Fibroblast of lung (primary cell): ENCODE measurements around the gene KAT7. TPM values are rescaled to one million over a fixed set of nuclear protein-coding genes. Genes with fewer than 3 reads are reported as not detected.

Source experiments
- DNase-seq, 2 donors: peaks; one replicate each; pipeline versions ENCODE4 v3.0.0 to v3.0.0-alpha.2; 2010; ENCODE audit warnings: low read depth in 2 of 2
- H2AFZ ChIP-seq: 2 replicates; pipeline ENCODE4 v1.5.1; 2012; ENCODE audit warnings: low read length, control low read depth, inconsistent platforms
- H3K27ac ChIP-seq: 2 replicates; pipeline ENCODE4 v1.5.1; 2011; ENCODE audit warnings: low read length, control low read depth; ENCODE audit not compliant: insufficient read depth
- H3K27me3 ChIP-seq: 2 replicates; pipeline ENCODE4 v1.5.1; 2011; ENCODE audit warnings: mild to moderate bottlenecking, low read length; ENCODE audit not compliant: control insufficient read depth, insufficient read depth
- H3K36me3 ChIP-seq: 2 replicates; pipeline ENCODE4 v1.5.1; 2011; ENCODE audit warnings: low read length; ENCODE audit not compliant: control insufficient read depth, insufficient read depth
- H3K4me1 ChIP-seq: 2 replicates; pipeline ENCODE4 v1.5.1; 2011; ENCODE audit warnings: low read length; ENCODE audit not compliant: control insufficient read depth, insufficient read depth; ENCODE audit errors: extremely low read depth
- H3K4me2 ChIP-seq: 2 replicates; pipeline ENCODE4 v1.5.1; 2011; ENCODE audit warnings: low read length, control low read depth; ENCODE audit not compliant: insufficient read depth; ENCODE audit errors: extremely low read depth
- H3K4me3 ChIP-seq, 4 experiments: fragments of 200-600 bp in 1 of 4; sonication (generic) in 1 of 4; replicated peaks in 1 of 4; 2 replicates each; pipeline ENCODE4 v1.5.1; 2011 to 2016; ENCODE audit warnings: low read length in 4 of 4, low read depth in 3 of 4, mild to moderate bottlenecking in 3 of 4, control low read depth in 2 of 4, inconsistent platforms in 1 of 4, mixed read lengths in 1 of 4; ENCODE audit not compliant: insufficient read depth in 1 of 4; ENCODE audit errors: control extremely low read depth in 1 of 4
- H3K79me2 ChIP-seq: 2 replicates; pipeline ENCODE4 v1.5.1; 2012; ENCODE audit warnings: mild to moderate bottlenecking, low read length, inconsistent platforms; ENCODE audit not compliant: control insufficient read depth, insufficient read depth
- H3K9ac ChIP-seq: 2 replicates; pipeline ENCODE4 v1.5.1; 2011; ENCODE audit warnings: mild to moderate bottlenecking, low read length, control low read depth; ENCODE audit not compliant: insufficient read depth
- H3K9me3 ChIP-seq: 2 replicates; pipeline ENCODE4 v1.5.1; 2012; ENCODE audit warnings: low read depth, low read length; ENCODE audit not compliant: control insufficient read depth, insufficient read depth
- H4K20me1 ChIP-seq: 2 replicates; pipeline ENCODE4 v1.5.1; 2011; ENCODE audit warnings: low read length; ENCODE audit not compliant: control insufficient read depth, insufficient read depth; ENCODE audit errors: extremely low read depth
- EZH2 ChIP-seq: IDR thresholded peaks from 2 replicates; pipeline ENCODE4 v1.5.1; 2012; ENCODE audit warnings: low read length, control low read depth, mild to moderate bottlenecking; ENCODE audit errors: missing control alignments
- polyA plus RNA-seq, 2 donors: library from polyadenylated mRNA; depleted of rRNA in 1 of 2; stranded (reverse) in 1 of 2; unstranded in 1 of 2; fragments of >200 nt; gene quantifications; 2 replicates each; pipeline ENCODE4 v1.2.1, GENCODE V29; 2011 to 2012; ENCODE audit warnings: missing spikeins in 1 of 2
- total RNA-seq: library from RNA; depleted of rRNA; stranded (reverse); fragments of >200 nt; gene quantifications from 2 replicates; pipeline ENCODE4 v1.2.1, GENCODE V29; 2014
- TF ChIP-seq, protein P1 (sequence below), 2 donors: IDR thresholded peaks in 1 of 2; conservative IDR thresholded peaks in 1 of 2; 1 replicate in 1 of 2; 2 replicates in 1 of 2; pipeline ENCODE4 v1.5.1; 2011 to 2012; ENCODE audit warnings: low read length in 2 of 2, control low read depth in 1 of 2, inconsistent platforms in 1 of 2, low read depth in 1 of 2, mild to moderate bottlenecking in 1 of 2

KAT7 gene
- total and polyA plus RNA-seq, 2 donors (not counting 1 experiment from before 2014, with no cell fraction given) = 25.6 to 35.5 TPM

DNA sequence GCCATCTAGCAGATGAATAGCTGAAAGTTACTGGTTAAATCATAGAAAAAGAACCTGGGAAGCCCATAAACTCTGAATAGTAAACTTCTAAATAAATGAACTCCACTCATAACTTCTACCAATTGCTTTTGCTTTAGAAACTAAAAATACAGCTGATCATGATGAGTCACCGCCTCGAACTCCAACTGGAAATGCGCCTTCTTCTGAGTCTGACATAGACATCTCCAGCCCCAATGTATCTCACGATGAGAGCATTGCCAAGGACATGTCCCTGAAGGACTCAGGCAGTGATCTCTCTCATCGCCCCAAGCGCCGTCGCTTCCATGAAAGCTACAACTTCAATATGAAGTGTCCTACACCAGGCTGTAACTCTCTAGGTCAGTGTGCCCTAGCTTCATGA lies 9.7 kb downstream of the KAT7 start:
- Histone ChIP-seq H3K79me2 (peaks cover 37% of the 10 kb centered on the region), H3K27ac (no peak overlapping the region), H4K20me1 (no peaks in the 10 kb centered on the region), H2AFZ (no peak overlapping the region), H3K27me3 (no peaks in the 10 kb centered on the region), H3K4me2 (no peak overlapping the region), H3K9ac (no peak overlapping the region), H3K4me1 (no peaks in the 10 kb centered on the region), H3K36me3 (peaks cover 7% of the 10 kb centered on the region), H3K9me3 (no peaks in the 10 kb centered on the region), H3K4me3 (no peak overlapping the region)
- peak in 1 of 2 donors; percentile 21 for DNase-seq
- no peak for TF ChIP-seq EZH2
- TF ChIP-seq, protein P1, sequence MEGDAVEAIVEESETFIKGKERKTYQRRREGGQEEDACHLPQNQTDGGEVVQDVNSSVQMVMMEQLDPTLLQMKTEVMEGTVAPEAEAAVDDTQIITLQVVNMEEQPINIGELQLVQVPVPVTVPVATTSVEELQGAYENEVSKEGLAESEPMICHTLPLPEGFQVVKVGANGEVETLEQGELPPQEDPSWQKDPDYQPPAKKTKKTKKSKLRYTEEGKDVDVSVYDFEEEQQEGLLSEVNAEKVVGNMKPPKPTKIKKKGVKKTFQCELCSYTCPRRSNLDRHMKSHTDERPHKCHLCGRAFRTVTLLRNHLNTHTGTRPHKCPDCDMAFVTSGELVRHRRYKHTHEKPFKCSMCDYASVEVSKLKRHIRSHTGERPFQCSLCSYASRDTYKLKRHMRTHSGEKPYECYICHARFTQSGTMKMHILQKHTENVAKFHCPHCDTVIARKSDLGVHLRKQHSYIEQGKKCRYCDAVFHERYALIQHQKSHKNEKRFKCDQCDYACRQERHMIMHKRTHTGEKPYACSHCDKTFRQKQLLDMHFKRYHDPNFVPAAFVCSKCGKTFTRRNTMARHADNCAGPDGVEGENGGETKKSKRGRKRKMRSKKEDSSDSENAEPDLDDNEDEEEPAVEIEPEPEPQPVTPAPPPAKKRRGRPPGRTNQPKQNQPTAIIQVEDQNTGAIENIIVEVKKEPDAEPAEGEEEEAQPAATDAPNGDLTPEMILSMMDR (conservative IDR thresholded peaks at IDR 0.05 in 1 of 2, IDR thresholded peaks at IDR 0.05 in 1 of 2; ENCODE audit: low read depth in 1 of 2, low read length in 2 of 2) = no peak

DNA sequence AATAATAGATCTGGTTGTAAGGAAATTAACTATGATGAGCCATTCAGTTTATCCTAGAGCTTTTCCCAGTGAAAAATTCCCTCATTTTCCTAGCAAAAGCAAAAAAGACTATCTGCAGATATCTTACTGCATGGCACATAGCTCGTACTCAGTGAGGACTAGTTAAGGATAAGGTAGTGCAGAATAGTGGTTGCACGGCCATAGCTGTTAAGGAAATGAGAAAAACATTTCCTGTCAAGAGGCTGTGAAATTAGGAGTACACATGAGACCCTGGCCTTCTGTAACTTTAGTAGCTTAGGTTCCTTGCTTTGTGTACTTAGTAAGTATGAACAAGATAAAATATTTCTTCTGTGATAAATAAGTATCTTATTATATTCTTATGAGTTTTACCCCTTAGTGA lies 10.3 kb downstream of the KAT7 start:
- Histone ChIP-seq H3K79me2 (peaks cover 33% of the 10 kb centered on the region), H3K9ac (no peak overlapping the region), H2AFZ (no peak overlapping the region), H3K27ac (no peak overlapping the region), H3K4me1 (no peaks in the 10 kb centered on the region), H3K4me2 (no peak overlapping the region), H3K36me3 (peaks cover 7% of the 10 kb centered on the region), H4K20me1 (no peaks in the 10 kb centered on the region), H3K4me3 (no peak overlapping the region), H3K9me3 (no peaks in the 10 kb centered on the region), H3K27me3 (no peaks in the 10 kb centered on the region)
- no peak for DNase-seq
- no peak for TF ChIP-seq EZH2
- TF ChIP-seq, protein P1 (conservative IDR thresholded peaks at IDR 0.05 in 1 of 2, IDR thresholded peaks at IDR 0.05 in 1 of 2; ENCODE audit: low read depth in 1 of 2, low read length in 2 of 2) = no peak

DNA sequence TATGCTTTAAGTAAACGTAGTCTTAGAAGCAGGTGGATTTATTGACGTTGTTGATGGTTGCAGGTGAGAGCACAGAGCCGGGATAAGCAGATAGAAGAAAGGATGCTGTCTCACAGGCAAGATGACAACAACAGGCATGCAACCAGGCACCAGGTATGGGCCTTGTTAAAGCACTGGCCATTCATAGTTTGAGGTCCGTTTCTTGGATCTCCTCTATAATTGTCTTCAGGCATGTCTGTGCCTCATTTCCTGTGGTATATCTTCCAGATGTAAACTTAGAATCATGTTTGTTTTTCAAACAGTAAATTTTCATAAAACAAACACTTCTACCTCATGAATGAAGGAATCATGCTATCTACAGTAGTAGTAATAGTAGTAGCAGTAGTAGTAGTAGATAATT lies 20.6 kb downstream of the KAT7 start:
- DNase-seq = no peak
- no peak overlapping the region for H3K4me2 ChIP-seq
- H3K36me3 ChIP-seq = peaks cover 9% of the 10 kb centered on the region
- no peak overlapping the region for H3K9ac ChIP-seq
- peaks cover 9% of the 10 kb centered on the region for H3K79me2 ChIP-seq
- no peaks in the 10 kb centered on the region for H4K20me1 ChIP-seq
- no peaks in the 10 kb centered on the region for H3K4me1 ChIP-seq
- H2AFZ ChIP-seq = no peak overlapping the region
- no peaks in the 10 kb centered on the region for H3K27me3 ChIP-seq
- TF ChIP-seq, protein P1 (conservative IDR thresholded peaks at IDR 0.05 in 1 of 2, IDR thresholded peaks at IDR 0.05 in 1 of 2; ENCODE audit: low read depth in 1 of 2, low read length in 2 of 2) = no peak
- H3K9me3 ChIP-seq = no peaks in the 10 kb centered on the region
- H3K4me3 ChIP-seq = no peak overlapping the region
- no peak overlapping the region for H3K27ac ChIP-seq
